GM18526 (cell line): Measurements from ENCODE around the gene MEIS1.

Source experiments
- POLR2A ChIP-seq: IDR thresholded peaks from 3 replicates; pipeline ENCODE4 v1.6.1; 2011; ENCODE audit not compliant: insufficient read length; ENCODE audit errors: extremely low read depth

Gene MEIS1

GRCh38 chr2:66438891-66439811 lies 4.2 kb downstream of the MEIS1 start:
- TF ChIP-seq POLR2A: no peak

GRCh38 chr2:66439812-66440542 lies 5.1 kb downstream of the MEIS1 start:
- TF ChIP-seq POLR2A: no peak

DNA sequence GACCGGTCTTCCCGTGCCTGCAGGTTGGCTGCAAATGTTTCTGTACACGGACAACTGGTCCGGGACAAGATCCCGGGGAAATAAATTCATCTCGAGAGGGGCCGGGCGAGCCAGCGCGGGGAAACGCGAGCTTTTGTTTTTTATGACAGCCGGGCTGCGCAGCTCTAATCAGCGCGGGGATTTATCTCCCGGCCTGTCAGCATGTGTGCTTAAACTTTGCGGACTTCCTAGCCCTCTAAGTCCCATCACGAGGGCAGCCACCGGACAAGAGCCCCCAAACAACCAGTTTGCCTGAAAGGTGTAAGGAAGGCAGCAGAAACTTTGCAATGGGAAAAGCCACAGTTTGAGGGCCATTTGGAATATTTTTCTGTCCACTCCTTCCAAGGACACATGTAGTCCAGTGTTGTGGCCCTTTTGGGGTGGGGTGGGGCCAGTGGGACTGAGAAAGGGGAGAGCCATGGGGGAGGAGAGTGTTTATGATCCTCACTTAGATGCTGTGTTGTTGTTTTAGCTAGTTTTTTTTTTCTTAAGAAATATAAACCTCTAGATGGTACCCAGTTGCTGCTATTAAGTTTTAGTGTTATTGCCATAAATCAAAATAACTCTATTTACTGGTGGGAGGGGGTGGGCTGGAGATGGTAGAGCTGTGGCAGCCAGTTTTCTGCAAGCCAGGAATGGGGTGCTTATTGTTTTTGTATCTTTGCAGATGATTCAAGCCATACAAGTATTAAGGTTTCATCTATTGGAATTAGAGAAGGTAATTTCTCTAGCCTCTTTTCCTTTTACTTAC lies 6.0 kb downstream of the MEIS1 start:
- no peak for TF ChIP-seq POLR2A

GRCh38 chr2:66441581-66442320 lies 6.8 kb downstream of the MEIS1 start:
- TF ChIP-seq POLR2A: no peak

- no peak for TF ChIP-seq POLR2A
Observed at GRCh38 chr2:66442516-66443185, 7.7 kb downstream of the MEIS1 start.

GRCh38 chr2:66443186-66443978 lies 8.5 kb downstream of the MEIS1 start:
- TF ChIP-seq POLR2A: no peak

DNA sequence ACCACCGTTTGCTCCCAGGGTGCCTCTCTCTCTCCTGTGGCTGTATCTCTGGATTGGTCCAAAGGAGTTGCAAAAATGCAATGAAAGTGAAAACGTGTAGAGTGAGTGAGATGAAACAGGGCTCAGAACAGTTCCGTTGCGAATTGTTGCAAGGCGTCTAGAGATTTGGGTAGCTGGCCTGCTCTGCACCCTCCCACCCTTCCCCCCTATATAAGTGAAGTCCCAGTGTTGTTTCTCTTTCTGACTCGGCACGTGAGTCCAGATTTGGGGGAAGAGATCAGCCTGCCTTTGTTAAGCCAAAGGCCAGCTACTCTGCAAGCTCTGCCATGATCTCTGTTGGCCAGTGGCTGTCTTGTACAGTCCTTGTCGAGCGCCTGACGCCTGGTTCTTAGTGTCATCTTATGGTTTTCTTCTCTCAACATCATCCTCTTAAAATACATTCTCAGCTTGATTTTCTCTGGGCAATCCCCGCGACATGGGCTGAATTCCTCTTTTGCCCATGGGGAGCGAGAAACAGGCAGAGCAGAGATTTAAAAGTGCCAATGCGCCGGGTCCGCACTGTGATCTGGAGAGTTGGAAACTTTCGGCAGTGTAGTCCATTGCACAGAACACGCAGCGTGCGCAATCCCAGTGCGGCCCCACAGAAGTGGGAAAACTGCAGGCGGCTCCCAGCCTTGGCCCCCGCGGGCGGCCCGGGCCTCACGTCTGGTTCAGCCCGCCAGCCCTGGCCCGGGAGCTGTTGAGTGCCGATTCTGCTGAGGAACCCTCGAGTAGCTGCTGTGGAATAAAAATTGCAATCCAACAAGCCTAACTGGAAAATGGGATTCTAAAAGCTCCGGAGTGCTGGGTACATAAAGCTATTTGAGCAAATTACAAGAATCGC lies 9.3 kb downstream of the MEIS1 start:
- TF ChIP-seq POLR2A: no peak

DNA sequence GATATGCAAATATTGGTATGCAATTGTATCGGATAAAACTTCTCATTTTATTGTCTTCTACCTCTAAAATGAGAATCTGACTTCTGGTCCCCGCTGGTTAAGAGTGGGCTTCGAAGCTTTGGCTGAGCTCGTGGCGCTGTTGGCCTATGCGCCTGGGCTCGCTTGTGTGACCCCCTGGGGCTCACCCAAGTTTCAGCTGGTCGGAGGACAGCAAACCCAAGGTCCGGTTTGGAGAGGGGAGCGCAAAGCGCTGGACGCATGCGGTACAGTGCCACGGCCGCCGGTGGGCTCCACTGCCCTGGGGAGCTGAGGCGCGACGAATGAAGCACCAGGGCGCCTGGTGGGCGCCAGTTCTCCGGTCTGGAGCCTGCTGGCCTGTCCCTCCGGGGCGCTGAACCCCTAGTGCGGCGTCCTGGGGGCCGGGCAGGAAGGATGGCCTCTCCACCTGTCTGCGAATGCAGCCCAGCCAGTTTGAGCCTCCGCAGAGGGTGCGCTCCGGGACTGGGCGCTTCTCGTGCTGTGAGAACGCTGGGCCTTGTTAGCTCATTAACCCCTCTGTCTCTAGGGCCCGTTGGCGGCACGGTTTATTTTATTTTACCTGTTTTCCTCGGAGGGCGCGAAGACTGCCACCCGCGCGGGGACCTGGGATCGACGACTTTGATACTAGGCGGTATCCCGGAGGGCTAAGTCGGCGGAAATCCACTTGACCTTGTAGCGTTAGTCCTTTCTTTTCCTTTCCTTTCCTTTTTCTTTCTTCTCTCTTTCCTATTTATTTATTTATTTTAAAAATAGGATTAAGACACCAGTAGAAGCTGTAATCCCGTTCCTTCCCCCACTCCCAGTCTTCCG lies 10.4 kb downstream of the MEIS1 start:
- no peak for TF ChIP-seq POLR2A

- no peak for TF ChIP-seq POLR2A
Observed at GRCh38 chr2:66445925-66446871, 11.3 kb downstream of the MEIS1 start.

DNA sequence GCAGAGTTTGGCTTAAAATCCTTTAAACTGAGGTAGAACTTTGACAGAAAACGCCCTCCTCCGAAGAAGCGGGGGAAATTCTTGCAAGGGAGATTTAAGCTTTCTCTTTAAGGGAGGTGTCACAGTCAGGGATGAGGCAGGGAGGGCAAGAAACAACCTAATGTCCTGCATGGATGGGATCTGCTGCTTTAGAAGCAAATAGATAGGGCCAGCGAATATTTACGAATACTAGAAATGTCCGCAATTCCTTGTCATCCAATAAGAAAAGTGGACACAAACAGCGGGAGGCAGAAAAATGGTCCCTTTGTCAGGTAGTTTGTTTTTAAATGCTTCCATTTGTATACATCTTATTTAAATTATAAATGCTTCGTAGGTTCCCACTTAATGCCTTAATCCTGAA lies 12.0 kb downstream of the MEIS1 start:
- no peak for TF ChIP-seq POLR2A

DNA sequence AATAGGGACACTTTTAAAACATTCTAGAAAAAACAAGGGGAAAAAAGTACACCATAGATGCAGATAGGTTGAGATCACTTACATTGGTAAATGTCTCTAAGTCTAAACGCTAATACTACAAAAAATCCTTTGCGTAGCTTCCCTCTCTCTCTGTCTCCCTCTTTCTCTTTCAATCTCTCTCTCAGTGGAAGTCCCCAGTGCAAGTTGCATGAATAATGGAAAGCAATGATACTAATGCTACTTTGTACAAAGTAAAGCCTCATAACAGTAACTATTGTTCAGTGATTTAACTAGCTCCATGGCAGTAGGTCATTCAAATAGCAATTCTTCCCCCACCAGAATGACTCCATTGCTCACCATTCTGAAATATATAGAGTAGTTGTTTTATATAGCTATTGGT lies 12.8 kb downstream of the MEIS1 start:
- TF ChIP-seq POLR2A: no peak
